HepG2 (cell line): ENCODE measurements around the gene NFE2L3. TPM values are rescaled to one million over a fixed set of nuclear protein-coding genes. Genes with fewer than 3 reads are reported as not detected.

Source experiments
- ATAC-seq: fragments of 200-7000 bp; cut with Tn5 transposase; 3 replicates; pipeline ENCODE4 v1.9.1; 2020; ENCODE audit warnings: mild to moderate bottlenecking, moderate library complexity
- BruUV-seq: library from RNA; stranded (reverse); fragments of 400-500 nt; replicated peaks from 2 replicates; lab custom pipeline; 2021; lab: Mats Ljungman, UMichigan
- CTCF ChIA-PET: fragments of 300-600 bp; formaldehyde crosslinking; extraction: SDS; loops from one replicate; lab custom pipeline; 2021; ENCODE audit warnings: low total read pairs, inconsistent platforms, low intra/inter-chr PET ratio; lab: Yijun Ruan, JAX
- POLR2A ChIA-PET: fragments of 350-600 bp; sonication (Branson Sonifier 250); formaldehyde crosslinking; loops from one replicate; lab custom pipeline; 2020; ENCODE audit warnings: antibody characterized with exemption, inconsistent platforms; lab: Yijun Ruan, JAX
- DNase-seq: peaks from one replicate; pipeline ENCODE4 v3.0.0-alpha.2; 2015; ENCODE audit warnings: low spot score
- FAIRE-seq: peaks from 3 replicates; lab custom pipeline; 2011; peaks lifted over from hg19 to GRCh38; lab: Jason Lieb, UNC
- H2AFZ ChIP-seq: one replicate; pipeline ENCODE4 v1.6.1; 2011; ENCODE audit warnings: low read length, inconsistent platforms
- H3K27ac ChIP-seq: fragments of 300-600 bp; 3 replicates; pipeline ENCODE4 v1.8.0; 2011; ENCODE audit warnings: mixed run types, mild to moderate bottlenecking, mixed read lengths, low read length, inconsistent platforms; ENCODE audit not compliant: insufficient read depth; ENCODE audit errors: extremely low read length
- H3K27me3 ChIP-seq, 2 experiments: fragments of 200-600 bp in 1 of 2; 2 replicates in 1 of 2; 3 replicates in 1 of 2; pipeline versions ENCODE4 v1.6.0 to v1.8.0; 2011; ENCODE audit warnings: low read length in 2 of 2, mild to moderate bottlenecking in 2 of 2, moderate library complexity in 2 of 2, inconsistent platforms in 1 of 2; ENCODE audit not compliant: insufficient read depth in 2 of 2, control insufficient read depth in 1 of 2
- H3K36me3 ChIP-seq, 2 experiments: fragments of 200-600 bp in 1 of 2; replicated peaks in 1 of 2; 2 replicates in 1 of 2; 3 replicates in 1 of 2; pipeline versions ENCODE4 v1.5.1 to v1.8.0; 2011; ENCODE audit warnings: low read length in 2 of 2, inconsistent platforms in 1 of 2; ENCODE audit not compliant: insufficient read depth in 2 of 2, control insufficient read depth in 1 of 2
- H3K4me1 ChIP-seq: 2 replicates; pipeline ENCODE4 v1.5.1; 2012; ENCODE audit warnings: low read length, inconsistent platforms; ENCODE audit not compliant: insufficient read depth
- H3K4me2 ChIP-seq: 2 replicates; pipeline ENCODE4 v1.6.0; 2011; ENCODE audit warnings: low read depth, low read length, inconsistent platforms
- H3K4me3 ChIP-seq, 3 experiments: fragments of 200-600 bp in 1 of 3; sonication (generic), shearing (Covaris generic) in 1 of 3; replicated peaks in 1 of 3; 2 replicates each; pipeline ENCODE4 v1.5.1; 2011 to 2016; ENCODE audit warnings: low read length in 3 of 3, inconsistent platforms in 2 of 3, low read depth in 2 of 3, mild to moderate bottlenecking in 2 of 3, control low read depth in 1 of 3, mixed read lengths in 1 of 3; ENCODE audit not compliant: insufficient read depth in 1 of 3
- H3K79me2 ChIP-seq: one replicate; pipeline ENCODE4 v1.6.1; 2011; ENCODE audit warnings: low read length, inconsistent platforms; ENCODE audit not compliant: insufficient read depth
- H3K9ac ChIP-seq: 2 replicates; pipeline ENCODE4 v1.6.0; 2011; ENCODE audit warnings: mild to moderate bottlenecking, low read depth, low read length, inconsistent platforms; ENCODE audit not compliant: insufficient read depth
- H3K9me3 ChIP-seq: 2 replicates; pipeline ENCODE4 v1.5.1; 2012; ENCODE audit warnings: mild to moderate bottlenecking, low read length
- H4K20me1 ChIP-seq: 2 replicates; pipeline ENCODE4 v1.6.0; 2011; ENCODE audit warnings: inconsistent platforms, mild to moderate bottlenecking, low read length, moderate library complexity; ENCODE audit not compliant: insufficient read depth
- BCL3 ChIP-seq: sonication (generic); formaldehyde crosslinking; IDR thresholded peaks from 2 replicates; pipeline ENCODE4 v1.5.1; 2020; ENCODE audit warnings: mild to moderate bottlenecking, missing genetic modification reagents, moderate library complexity
- CHD4 ChIP-seq: fragments of 200-600 bp; sonication (generic); IDR thresholded peaks from 2 replicates; pipeline ENCODE4 v1.7.0; 2017; ENCODE audit warnings: mild to moderate bottlenecking, low read length, borderline replicate concordance
- EHMT2 ChIP-seq: fragments of 200-600 bp; sonication (generic); IDR thresholded peaks from 2 replicates; pipeline ENCODE4 v1.7.0; 2017; ENCODE audit warnings: antibody characterized with exemption, low read depth, low read length, borderline replicate concordance
- EZH2 ChIP-seq: conservative IDR thresholded peaks from 2 replicates; pipeline ENCODE4 v1.6.1; 2012; ENCODE audit warnings: mild to moderate bottlenecking, low read depth, low read length, moderate library complexity
- GABPB1 ChIP-seq: IDR thresholded peaks from 2 replicates; pipeline ENCODE4 v1.6.1; 2016; ENCODE audit warnings: mild to moderate bottlenecking, missing genetic modification reagents, moderate library complexity, missing compliant biosample characterization
- GMEB2 ChIP-seq: IDR thresholded peaks from 2 replicates; pipeline ENCODE4 v1.6.1; 2016; ENCODE audit warnings: missing biosample characterization, missing genetic modification reagents, low read depth
- NKX3-1 ChIP-seq: sonication (generic); formaldehyde crosslinking; IDR thresholded peaks from 2 replicates; pipeline ENCODE4 v1.5.0; 2020; ENCODE audit warnings: missing genetic modification reagents
- ONECUT2 ChIP-seq: sonication (generic); formaldehyde crosslinking; IDR thresholded peaks from 2 replicates; pipeline ENCODE4 v1.4.0; 2020; ENCODE audit warnings: missing genetic modification reagents
- RARA ChIP-seq: IDR thresholded peaks from 2 replicates; pipeline ENCODE4 v1.6.1; 2016; ENCODE audit warnings: missing genetic modification reagents, missing compliant biosample characterization
- RFXANK ChIP-seq: IDR thresholded peaks from 2 replicates; pipeline ENCODE4 v1.6.1; 2016
- SMAD9 ChIP-seq: sonication (generic); formaldehyde crosslinking; IDR thresholded peaks from 2 replicates; pipeline ENCODE4 v1.5.1; 2020; ENCODE audit warnings: mild to moderate bottlenecking, missing genetic modification reagents
- SOX6 ChIP-seq, 2 experiments: fragments of 450-650 bp in 1 of 2; sonication (generic) in 1 of 2; formaldehyde crosslinking in 1 of 2; IDR thresholded peaks; 2 replicates each; pipeline versions ENCODE4 v1.4.0 to v1.6.1; 2017 to 2020; ENCODE audit warnings: antibody characterized with exemption in 1 of 2, mild to moderate bottlenecking in 1 of 2, missing genetic modification reagents in 1 of 2
- SRF ChIP-seq: IDR thresholded peaks from 2 replicates; pipeline ENCODE4 v1.6.1; 2011; ENCODE audit warnings: mild to moderate bottlenecking, low read depth, low read length, moderate library complexity
- XRCC5 ChIP-seq: fragments of 200-400 bp; formaldehyde crosslinking; optimal IDR thresholded peaks from 2 replicates; pipeline ENCODE3; 2017; ENCODE audit warnings: mild to moderate bottlenecking, low read length
- ZBTB37 ChIP-seq: sonication (generic); formaldehyde crosslinking; IDR thresholded peaks from 2 replicates; pipeline ENCODE4 v1.4.0; 2020; ENCODE audit warnings: mild to moderate bottlenecking, missing genetic modification reagents
- ZNF207 ChIP-seq: fragments of 450-650 bp; IDR thresholded peaks from 2 replicates; pipeline ENCODE4 v1.6.1; 2016; ENCODE audit warnings: antibody characterized with exemption, borderline replicate concordance
- ZNF513 ChIP-seq: sonication (generic); formaldehyde crosslinking; conservative IDR thresholded peaks from 2 replicates; pipeline ENCODE4 v1.5.0; 2020; ENCODE audit warnings: missing genetic modification reagents
- ZNF557 ChIP-seq: sonication (generic); formaldehyde crosslinking; IDR thresholded peaks from 2 replicates; pipeline ENCODE4 v1.4.0; 2020; ENCODE audit warnings: missing genetic modification reagents
- ZNF569 ChIP-seq: sonication (generic); formaldehyde crosslinking; IDR thresholded peaks from 2 replicates; pipeline ENCODE4 v1.5.0; 2020; ENCODE audit warnings: mild to moderate bottlenecking, missing genetic modification reagents, moderate library complexity, borderline replicate concordance
- ZNF768 ChIP-seq: sonication (generic); formaldehyde crosslinking; IDR thresholded peaks from 2 replicates; pipeline ENCODE4 v1.4.0; 2020; ENCODE audit warnings: missing genetic modification reagents
- WGBS: methylation state at CpG from one replicate; pipeline ENCODE4 v1.1.6; 2017; ENCODE audit warnings: low lambda C conversion rate; 5-methylcytosine and 5-hydroxymethylcytosine counted together
- in situ Hi-C: cut with HindIII; loops from 2 replicates; pipeline ENCODE4 v1.10.0; 2017; ENCODE audit warnings: low pct_unique_long_range_greater_than_20kb; ENCODE audit not compliant: extremely low pct_ligation_motif_present
- intact Hi-C: fragments of 100-400 bp; cut with micrococcal nuclease; formaldehyde crosslinking; loops from one replicate; pipeline ENCODE4 v1.10.0; 2022; ENCODE audit not compliant: unreplicated experiment
- polyA plus RNA-seq, 8 experiments: library from polyadenylated mRNA; depleted of rRNA in 3 of 8; stranded (reverse) in 7 of 8; unstranded in 1 of 8; fragments of >200 nt; fragmentation: Illumina TruSeq in 4 of 8; extraction: Trizol in 4 of 8; gene quantifications; 2 replicates each; pipeline versions ENCODE4 v1.2.1 to v1.2.3, GENCODE V29; 2011 to 2016; ENCODE audit warnings: low read depth in 4 of 8, missing spikeins in 1 of 8, mixed read lengths in 1 of 8; ENCODE audit not compliant: insufficient read depth in 1 of 8
- total RNA-seq, 5 experiments: library from RNA; depleted of rRNA; stranded (reverse); fragments of >200 nt; fragmentation: Illumina TruSeq; extraction: Trizol; gene quantifications; 2 replicates each; pipeline ENCODE4 v1.2.3, GENCODE V29; 2016; ENCODE audit warnings: low read depth in 1 of 5

The NFE2L3 gene
- total and polyA plus RNA-seq, 2 of the 13 experiments (the other 11 are each of a cell fraction or from before 2014, with no cell fraction given): 11.4 to 19.4 TPM

GRCh38 chr7:26160896-26161295 lies 8.9 kb downstream of the NFE2L3 start:
- POLR2A ChIA-PET: interaction anchor here (0.7 to 2.7 kb wide), 4 partner anchors 9 to 260 kb away, joined by 3 to 10 read pairs (median 6); partner anchors contain the start of gene NFE2L3
- no peak overlapping the region for H3K4me2 ChIP-seq
- no peak overlapping the region for H3K9ac ChIP-seq
- H3K9me3 ChIP-seq: no peaks in the 10 kb centered on the region
- FAIRE-seq (no peak), DNase-seq (no peak), ATAC-seq (no peak)
- peaks cover 8% of the 10 kb centered on the region for H3K79me2 ChIP-seq
- no peak for TF ChIP-seq GMEB2 (CRISPR knock-in tag)
- TF ChIP-seq ZBTB37 (CRISPR knock-in tag): no peak
- TF ChIP-seq EHMT2: no peak
- no peak for TF ChIP-seq NKX3-1
- no peak for TF ChIP-seq GABPB1 (CRISPR knock-in tag)
- no peak for TF ChIP-seq SMAD9
- TF ChIP-seq ZNF768 (CRISPR knock-in tag): no peak
- no peak for TF ChIP-seq BCL3 (CRISPR knock-in tag)
- no peak for TF ChIP-seq XRCC5
- TF ChIP-seq ZNF207: no peak
- no peak for TF ChIP-seq SOX6 (IDR thresholded peaks at IDR 0.05)
- TF ChIP-seq SOX6 (CRISPR knock-in tag; IDR thresholded peaks at IDR 0.05): no peak
- TF ChIP-seq ZNF557 (CRISPR knock-in tag): no peak
- no peak for TF ChIP-seq RFXANK (CRISPR knock-in tag)
- TF ChIP-seq RARA (CRISPR knock-in tag): no peak
- TF ChIP-seq CHD4: no peak
- no peak for TF ChIP-seq ZNF569 (CRISPR knock-in tag)
- TF ChIP-seq ZNF513 (CRISPR knock-in tag): no peak
- TF ChIP-seq EZH2: no peak
- TF ChIP-seq SRF: no peak
- TF ChIP-seq ONECUT2 (CRISPR knock-in tag): no peak
- CTCF ChIA-PET: no interaction called here
- no peak overlapping the region for H3K27ac ChIP-seq
- peaks cover 40% of the 10 kb centered on the region for H3K4me1 ChIP-seq
- H3K36me3 ChIP-seq: no peaks in the 10 kb centered on the region
- in situ Hi-C loops (no loop called here), intact Hi-C loops (no loop called here)
- H4K20me1 ChIP-seq: no peaks in the 10 kb centered on the region
- no peaks in the 10 kb centered on the region for H3K27me3 ChIP-seq
- H3K4me3 ChIP-seq: no peak overlapping the region
- no TSS peak for BruUV-seq
- H2AFZ ChIP-seq: no peak overlapping the region
- WGBS: 97% methylated on average over 2 of the region's 2 CpGs
